ENCODE measurements around the gene CFAP65.

DNA sequence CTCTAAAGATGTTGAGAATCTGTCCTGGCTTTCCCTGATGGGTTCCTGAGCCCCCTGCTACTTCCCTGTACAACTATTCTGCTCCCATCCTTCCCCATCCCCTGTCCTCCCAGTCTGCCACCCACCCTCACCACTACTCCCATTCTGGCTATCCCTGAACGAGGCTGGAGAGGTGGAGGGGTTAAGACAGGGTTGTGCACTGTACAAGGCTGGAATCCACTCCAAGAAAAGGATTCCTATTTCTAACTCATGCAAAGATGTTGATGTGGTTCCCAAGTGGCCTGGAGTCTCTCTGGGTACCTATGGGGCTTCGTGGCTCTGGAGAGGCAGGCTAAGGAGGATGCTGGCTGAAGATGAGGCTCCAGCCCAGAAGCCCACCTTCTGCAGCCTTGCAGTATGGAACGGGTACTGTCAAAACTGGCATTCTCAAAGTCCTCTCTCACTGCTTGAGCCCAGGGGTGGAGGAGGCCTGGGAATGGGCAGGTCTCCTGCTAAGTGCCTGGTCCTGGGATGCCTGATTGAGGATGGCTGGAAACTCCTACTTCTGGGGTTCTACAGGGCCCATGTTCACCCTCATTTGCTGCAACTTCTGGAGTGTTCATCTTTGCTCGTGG, 55.1 kb downstream of the CFAP65 start:
- TF ChIP-seq POLR2A (IDR thresholded peaks at IDR 0.05), result no peak
- TF ChIP-seq, protein P1, sequence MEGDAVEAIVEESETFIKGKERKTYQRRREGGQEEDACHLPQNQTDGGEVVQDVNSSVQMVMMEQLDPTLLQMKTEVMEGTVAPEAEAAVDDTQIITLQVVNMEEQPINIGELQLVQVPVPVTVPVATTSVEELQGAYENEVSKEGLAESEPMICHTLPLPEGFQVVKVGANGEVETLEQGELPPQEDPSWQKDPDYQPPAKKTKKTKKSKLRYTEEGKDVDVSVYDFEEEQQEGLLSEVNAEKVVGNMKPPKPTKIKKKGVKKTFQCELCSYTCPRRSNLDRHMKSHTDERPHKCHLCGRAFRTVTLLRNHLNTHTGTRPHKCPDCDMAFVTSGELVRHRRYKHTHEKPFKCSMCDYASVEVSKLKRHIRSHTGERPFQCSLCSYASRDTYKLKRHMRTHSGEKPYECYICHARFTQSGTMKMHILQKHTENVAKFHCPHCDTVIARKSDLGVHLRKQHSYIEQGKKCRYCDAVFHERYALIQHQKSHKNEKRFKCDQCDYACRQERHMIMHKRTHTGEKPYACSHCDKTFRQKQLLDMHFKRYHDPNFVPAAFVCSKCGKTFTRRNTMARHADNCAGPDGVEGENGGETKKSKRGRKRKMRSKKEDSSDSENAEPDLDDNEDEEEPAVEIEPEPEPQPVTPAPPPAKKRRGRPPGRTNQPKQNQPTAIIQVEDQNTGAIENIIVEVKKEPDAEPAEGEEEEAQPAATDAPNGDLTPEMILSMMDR (IDR thresholded peaks at IDR 0.05), result no peak

Data from right lobe of liver (tissue), 4 donors.